GM21528 (cell line): ENCODE data around the gene TENT4B.
A peak's percentile ranks its signal among the peaks of the same experiment; 100 is the strongest.

ENCODE experiments used
- ATAC-seq: cut with Tn5 transposase; IDR thresholded peaks from one replicate; pipeline ENCODE4 v1.9.1; 2021; ENCODE audit warnings: mild to moderate bottlenecking, moderate library complexity; ENCODE audit not compliant: unreplicated experiment, low FRiP score

TENT4B gene

GRCh38 chr16:50267651-50268050 lies 114.5 kb downstream of the TENT4B start:
- no peak for ATAC-seq

GRCh38 chr16:50268352-50268751 lies 115.2 kb downstream of the TENT4B start:
- ATAC-seq = no peak

GRCh38 chr16:50269061-50269705 lies 116.1 kb downstream of the TENT4B start:
- ATAC-seq = no peak

- ATAC-seq = no peak
Measured at GRCh38 chr16:50269769-50270509, 116.8 kb downstream of the TENT4B start.

GRCh38 chr16:50270510-50271147 lies 117.5 kb downstream of the TENT4B start:
- ATAC-seq = no peak

- no peak for ATAC-seq
Measured at GRCh38 chr16:50271148-50272041, 118.3 kb downstream of the TENT4B start.

- no peak for ATAC-seq
Measured at GRCh38 chr16:50272111-50272571, 119.0 kb downstream of the TENT4B start.

GRCh38 chr16:50272687-50273381 lies 119.7 kb downstream of the TENT4B start:
- no peak for ATAC-seq

- ATAC-seq = no peak
Measured at GRCh38 chr16:50273382-50273690, 120.2 kb downstream of the TENT4B start.

- peak; percentile 61 for ATAC-seq
Measured at GRCh38 chr16:50273888-50274325, 120.8 kb downstream of the TENT4B start.

- ATAC-seq = peak; percentile 47
Measured at GRCh38 chr16:50274326-50275097, 121.4 kb downstream of the TENT4B start.

GRCh38 chr16:50275098-50275415 lies 122.0 kb downstream of the TENT4B start:
- no peak for ATAC-seq

GRCh38 chr16:50275428-50276325 lies 122.6 kb downstream of the TENT4B start:
- no peak for ATAC-seq

- no peak for ATAC-seq
Measured at GRCh38 chr16:50276326-50276640, 123.2 kb downstream of the TENT4B start.

- no peak for ATAC-seq
Measured at GRCh38 chr16:50276801-50277555, 123.9 kb downstream of the TENT4B start.

- ATAC-seq = no peak
Measured at GRCh38 chr16:50278251-50278650, 125.1 kb downstream of the TENT4B start.

- ATAC-seq = no peak
Measured at GRCh38 chr16:50279504-50279865, 126.4 kb downstream of the TENT4B start.

GRCh38 chr16:50280932-50281331 lies 127.8 kb downstream of the TENT4B start:
- no peak for ATAC-seq
